Measurements from ENCODE around the gene CACNA1D. TPM values are rescaled to one million over a fixed set of nuclear protein-coding genes. Genes with fewer than 3 reads are reported as not detected.

CACNA1D gene
- total RNA-seq, 2 experiments from 2014 or later = not detected

- H3K4me1 Mint-ChIP-seq (ENCODE audit: low read depth) = no peaks in the 10 kb centered on the region
- H3K4me3 Mint-ChIP-seq = no peak overlapping the region
- intact Hi-C loops (cut with micrococcal nuclease) = no loop called here
- TF ChIP-seq CTCF (IDR thresholded peaks at IDR 0.05) = no peak
- ChIA-PET POLR2A (no interaction called here), CTCF (no interaction called here)
- no peaks in the 10 kb centered on the region for H3K36me3 Mint-ChIP-seq (ENCODE audit: low read depth)
- H3K27me3 Mint-ChIP-seq = peaks cover 3% of the 10 kb centered on the region
- no peak overlapping the region for H3K27ac Mint-ChIP-seq
- ATAC-seq = no peak
- H3K9me3 Mint-ChIP-seq = no peaks in the 10 kb centered on the region
- DNase-seq = no peak
Observed at GRCh38 chr3:53805463-53806159, 311.2 kb downstream of the CACNA1D start.

GRCh38 chr3:53806182-53807116, 312.0 kb downstream of the CACNA1D start:
- intact Hi-C loops (cut with micrococcal nuclease) = no loop called here
- ChIA-PET POLR2A (no interaction called here), CTCF (no interaction called here)
- DNase-seq (no peak), ATAC-seq (no peak)
- Mint-ChIP-seq H3K27ac (no peak overlapping the region), H3K27me3 (peaks cover 3% of the 10 kb centered on the region), H3K4me3 (no peak overlapping the region), H3K9me3 (no peaks in the 10 kb centered on the region), H3K4me1 (ENCODE audit: low read depth) (no peaks in the 10 kb centered on the region), H3K36me3 (ENCODE audit: low read depth) (no peaks in the 10 kb centered on the region)
- TF ChIP-seq CTCF (IDR thresholded peaks at IDR 0.05) = no peak

- intact Hi-C loops (cut with micrococcal nuclease) = no loop called here
- DNase-seq (no peak), ATAC-seq (no peak)
- Mint-ChIP-seq H3K27me3 (peaks cover 3% of the 10 kb centered on the region), H3K27ac (no peak overlapping the region), H3K4me1 (ENCODE audit: low read depth) (no peaks in the 10 kb centered on the region), H3K9me3 (no peaks in the 10 kb centered on the region), H3K36me3 (ENCODE audit: low read depth) (no peaks in the 10 kb centered on the region), H3K4me3 (no peak overlapping the region)
- TF ChIP-seq CTCF (IDR thresholded peaks at IDR 0.05) = no peak
- ChIA-PET POLR2A (no interaction called here), CTCF (no interaction called here)
Observed at GRCh38 chr3:53807117-53807810, 312.9 kb downstream of the CACNA1D start.

DNA sequence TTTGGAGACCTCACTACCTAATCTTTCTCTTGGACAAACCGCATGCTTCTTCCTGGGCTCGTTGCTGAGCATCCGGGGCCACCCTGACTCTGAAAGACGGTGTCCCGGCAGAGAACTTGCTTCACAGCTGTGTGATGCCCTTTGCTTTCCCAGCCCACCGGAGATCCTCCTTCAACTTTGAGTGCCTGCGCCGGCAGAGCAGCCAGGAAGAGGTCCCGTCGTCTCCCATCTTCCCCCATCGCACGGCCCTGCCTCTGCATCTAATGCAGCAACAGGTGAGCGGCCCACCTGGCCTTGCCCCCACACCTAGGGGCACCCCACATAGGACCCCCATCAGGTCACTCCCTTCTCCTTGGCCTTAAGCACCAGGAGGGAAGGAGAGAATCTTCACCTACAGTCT, 314.1 kb downstream of the CACNA1D start:
- Mint-ChIP-seq H3K4me3 (no peak overlapping the region), H3K27ac (no peak overlapping the region), H3K4me1 (ENCODE audit: low read depth) (no peaks in the 10 kb centered on the region), H3K36me3 (ENCODE audit: low read depth) (no peaks in the 10 kb centered on the region), H3K9me3 (no peaks in the 10 kb centered on the region), H3K27me3 (peaks cover 3% of the 10 kb centered on the region)
- ATAC-seq = no peak
- intact Hi-C loops (cut with micrococcal nuclease) = no loop called here
- DNase-seq = no peak
- CTCF ChIA-PET = no interaction called here
- POLR2A ChIA-PET = no interaction called here
- no peak for TF ChIP-seq CTCF (IDR thresholded peaks at IDR 0.05)

Measured in activated CD8-positive, alpha-beta T cell treated with anti-CD3 and anti-CD28 coated beads for 36 hours (primary cell).